SH-SY5Y (cell line): ENCODE results near the gene STX1A.

Source experiments
- GATA2 ChIP-seq: IDR thresholded peaks from 2 replicates; pipeline ENCODE4 v1.6.1; 2011; ENCODE audit warnings: mild to moderate bottlenecking, low read depth, low read length
- GATA3 ChIP-seq: IDR thresholded peaks from 2 replicates; pipeline ENCODE4 v1.6.1; 2011; ENCODE audit warnings: low read depth, mild to moderate bottlenecking, low read length, moderate library complexity

The STX1A gene

DNA sequence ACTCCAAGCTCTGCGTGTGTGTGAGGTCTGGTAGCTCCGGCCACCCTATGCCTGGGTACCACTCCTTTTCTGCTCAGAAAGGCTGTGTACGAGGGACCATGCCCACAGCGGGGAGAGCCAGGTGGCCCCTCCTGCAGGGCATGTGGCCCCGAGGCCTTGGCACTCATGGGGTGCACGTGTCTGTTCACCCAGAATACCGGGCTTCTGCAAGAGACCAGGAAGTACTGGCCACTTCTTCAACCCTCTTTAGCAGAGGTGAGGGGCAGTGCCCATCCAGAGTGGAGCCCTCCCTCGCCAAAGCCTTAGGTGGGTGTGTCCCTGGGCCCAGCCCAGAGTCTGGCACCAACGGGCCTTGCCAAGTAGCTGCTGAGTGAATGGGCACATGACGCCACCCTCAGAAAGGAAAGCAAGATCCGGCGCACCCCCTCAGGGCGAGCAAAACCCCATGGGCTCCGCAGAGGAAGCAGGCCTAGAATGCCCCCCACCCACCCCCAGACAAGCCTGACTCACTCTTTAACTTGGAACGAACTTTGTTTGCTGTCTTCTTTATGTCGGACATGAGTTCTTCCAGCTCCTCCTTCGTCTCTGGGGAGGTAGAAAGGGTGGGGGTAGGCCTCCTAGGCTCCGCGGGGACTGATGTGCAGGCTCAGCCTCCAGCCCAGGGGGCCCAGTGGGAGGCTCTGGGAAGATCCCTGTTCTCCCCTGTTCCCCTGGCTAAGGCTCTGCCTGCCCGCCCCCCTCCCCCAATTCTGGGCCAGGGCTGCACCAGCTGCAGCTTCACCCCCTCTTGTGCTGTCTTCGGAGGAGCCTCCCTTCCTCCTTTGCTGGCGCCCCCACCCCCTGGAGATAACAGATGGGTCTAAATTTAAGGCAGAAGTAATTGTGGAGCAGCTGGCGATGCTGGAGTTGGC is 14.6 kb downstream of the STX1A start:
- no peak for TF ChIP-seq GATA3
- TF ChIP-seq GATA2: no peak

GRCh38 chr7:73703757-73704639 is 15.5 kb downstream of the STX1A start:
- TF ChIP-seq GATA2 (no peak), GATA3 (no peak)

GRCh38 chr7:73703225-73703624 is 16.2 kb downstream of the STX1A start:
- TF ChIP-seq GATA2 (no peak), GATA3 (no peak)

- TF ChIP-seq GATA3: no peak
- TF ChIP-seq GATA2: no peak
Measured at GRCh38 chr7:73702665-73703064, 16.8 kb downstream of the STX1A start.

GRCh38 chr7:73702226-73702625 is 17.2 kb downstream of the STX1A start:
- TF ChIP-seq GATA3: no peak
- no peak for TF ChIP-seq GATA2

GRCh38 chr7:73701357-73701995 is 18.0 kb downstream of the STX1A start:
- TF ChIP-seq GATA3: no peak
- TF ChIP-seq GATA2: no peak

GRCh38 chr7:73700581-73701134 is 18.8 kb downstream of the STX1A start:
- TF ChIP-seq GATA3: no peak
- TF ChIP-seq GATA2: no peak

GRCh38 chr7:73700069-73700423 is 19.4 kb downstream of the STX1A start:
- TF ChIP-seq GATA3: no peak

GRCh38 chr7:73699370-73700068 is 19.9 kb downstream of the STX1A start:
- TF ChIP-seq GATA3: no peak
- TF ChIP-seq GATA2: no peak

- TF ChIP-seq GATA3 (no peak), GATA2 (no peak)
Measured at GRCh38 chr7:73698410-73698809, 21.1 kb downstream of the STX1A start.

- TF ChIP-seq GATA2 (no peak), GATA3 (no peak)
Measured at GRCh38 chr7:73696372-73696771, 23.1 kb downstream of the STX1A start.

DNA sequence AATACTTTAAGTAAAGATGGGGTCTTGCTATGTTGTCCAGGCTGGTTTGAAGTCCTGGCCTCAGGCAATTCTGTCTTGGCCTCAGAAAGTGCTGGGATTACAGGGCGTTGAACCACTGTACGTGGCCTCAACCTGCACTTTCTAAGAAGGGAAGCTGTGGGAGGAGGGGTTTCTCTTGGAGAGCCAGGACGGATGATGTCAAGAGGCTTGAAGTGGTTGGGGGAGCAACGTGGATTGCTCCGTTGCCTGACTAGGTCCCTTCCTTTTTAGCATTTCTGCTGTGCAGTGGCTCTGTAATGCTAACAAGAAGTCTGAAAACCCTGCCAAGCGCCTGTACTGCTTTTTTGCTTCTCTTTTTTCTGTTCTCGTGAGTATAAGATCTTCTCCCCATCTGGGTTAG is 28.8 kb downstream of the STX1A start:
- TF ChIP-seq GATA2: no peak
- no peak for TF ChIP-seq GATA3

DNA sequence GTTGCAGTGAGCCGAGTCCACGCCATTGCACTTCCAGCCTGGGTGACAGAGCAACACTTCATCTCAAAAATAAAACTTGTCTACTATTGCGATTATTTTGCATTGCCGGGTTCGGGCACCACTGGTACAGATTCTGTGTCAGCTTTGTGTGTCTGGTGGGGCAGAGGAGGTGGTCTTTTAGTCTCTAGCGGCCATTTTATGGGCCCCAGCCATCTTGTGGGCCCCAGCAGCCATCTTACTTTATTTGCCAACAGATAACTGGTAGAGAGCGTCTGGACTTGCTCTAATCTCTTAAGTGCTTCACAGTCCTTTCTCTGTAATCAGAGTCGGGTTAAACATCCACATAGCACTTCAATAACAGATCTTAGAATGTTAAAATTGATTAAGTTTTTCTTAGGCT is 31.2 kb downstream of the STX1A start:
- TF ChIP-seq GATA2 (no peak), GATA3 (no peak)
